Stimulated activated CD8-positive, alpha-beta memory T cell treated with anti-CD3 and anti-CD28 coated beads, Interleukin-15, amount 100 ng/mL, for 1 hour (primary cell): ENCODE data around the gene PRMT3.
"Not testable (repeated sequence)": the region's sequence is repeated elsewhere in the genome, so short reads cannot be mapped to it uniquely, and the experiment has no call there.

Experiments used
- DNase-seq: peaks from one replicate; pipeline ENCODE4 v3.0.0-alpha.2; 2020; ENCODE audit warnings: low read depth

PRMT3 gene

GRCh38 chr11:20387261-20388095 is at the start of gene PRMT3:
Gene PRMT3, plus strand, starts transcription at chr11:20387716. Its CDS starts 31 bp downstream, at chr11:20387747.
- DNase-seq = peak; percentile 95

DNA sequence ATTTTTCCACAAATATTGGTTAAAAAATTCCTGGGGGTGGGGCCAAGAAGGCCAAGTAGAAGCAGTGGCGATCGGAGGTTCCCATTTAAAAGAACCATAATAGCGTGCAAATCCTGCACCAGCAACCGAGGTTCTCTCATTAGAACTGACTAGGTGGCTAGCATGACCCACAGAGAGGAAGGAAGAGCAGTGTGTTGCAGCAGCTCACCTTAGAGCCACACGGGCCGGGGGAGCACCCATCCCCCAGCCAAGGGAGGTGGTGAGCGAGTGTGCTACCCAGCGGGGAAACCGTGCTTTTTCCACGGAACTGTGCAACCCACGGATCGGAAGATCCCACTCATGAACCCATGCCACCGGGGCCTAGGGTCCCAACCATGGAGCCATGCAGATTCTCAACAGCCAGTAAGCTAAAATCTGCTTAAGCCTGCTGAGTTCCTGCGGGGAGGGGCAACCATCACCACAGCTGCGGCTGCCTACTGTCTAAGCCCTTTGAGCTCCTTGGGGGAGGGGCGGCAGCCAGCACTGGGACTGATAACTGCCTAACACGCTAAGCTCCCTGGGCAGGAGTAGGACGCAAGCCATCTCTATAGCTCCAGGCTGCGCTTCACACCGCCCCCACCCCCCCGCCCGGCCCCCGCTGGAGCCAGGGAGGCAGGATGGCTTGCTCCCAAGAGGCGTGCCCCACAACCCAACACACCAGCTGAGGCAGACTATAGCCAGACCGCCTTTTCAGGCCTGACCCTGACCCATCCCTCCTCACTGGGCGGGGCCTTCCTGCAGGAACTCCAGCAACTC is 45.0 kb upstream of the PRMT3 start:
- DNase-seq = no peak

DNA sequence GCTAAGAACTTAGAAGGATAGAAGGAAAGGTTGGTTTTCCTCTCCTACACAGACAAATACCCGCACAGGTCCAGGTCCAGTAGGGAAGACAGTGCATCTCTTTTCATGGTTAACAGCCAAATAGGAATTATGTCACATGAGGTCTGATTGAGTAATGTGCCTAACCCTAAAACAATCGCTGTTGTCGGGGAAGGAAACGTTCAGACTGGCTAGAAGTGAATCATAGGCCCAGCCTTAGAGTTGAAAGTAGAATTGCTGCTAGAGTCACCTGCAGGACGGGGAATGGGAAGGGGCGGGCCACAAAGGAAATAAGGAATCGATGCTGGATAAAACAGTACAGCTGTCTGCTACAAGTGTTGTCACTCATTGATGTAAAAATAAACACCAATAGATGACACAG is 36.4 kb upstream of the PRMT3 start:
- no peak for DNase-seq

GRCh38 chr11:20351751-20352262 is 35.7 kb upstream of the PRMT3 start:
- DNase-seq = no peak

DNA sequence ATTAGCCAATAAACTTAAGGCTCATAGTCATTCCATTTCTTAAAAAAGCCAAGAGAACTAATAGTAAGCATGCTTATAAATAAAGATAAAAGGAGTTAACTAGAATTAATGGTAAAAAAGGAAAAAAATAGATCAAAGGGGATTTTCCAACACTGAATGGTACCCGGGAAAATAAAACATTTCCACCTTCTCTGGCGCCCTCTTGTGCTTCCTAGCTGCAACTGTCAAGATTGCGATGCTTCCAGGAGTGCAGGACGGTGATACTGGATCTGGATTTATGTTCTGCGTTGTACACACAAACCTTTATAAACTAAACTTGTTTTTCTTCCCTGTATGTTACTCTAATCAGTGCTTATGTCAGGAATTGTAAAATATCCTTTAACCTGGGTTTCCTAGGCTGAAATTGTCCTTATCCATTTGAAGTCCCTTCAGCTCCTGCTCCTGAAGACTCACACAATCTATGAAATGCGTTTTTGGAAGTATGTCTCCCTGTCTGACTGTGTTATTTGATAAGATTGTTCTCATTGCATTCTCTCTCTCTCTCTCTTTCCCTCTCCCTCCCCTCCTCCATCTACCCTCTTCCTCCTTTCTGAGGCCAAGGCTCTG is 33.6 kb upstream of the PRMT3 start:
- DNase-seq = no peak

DNA sequence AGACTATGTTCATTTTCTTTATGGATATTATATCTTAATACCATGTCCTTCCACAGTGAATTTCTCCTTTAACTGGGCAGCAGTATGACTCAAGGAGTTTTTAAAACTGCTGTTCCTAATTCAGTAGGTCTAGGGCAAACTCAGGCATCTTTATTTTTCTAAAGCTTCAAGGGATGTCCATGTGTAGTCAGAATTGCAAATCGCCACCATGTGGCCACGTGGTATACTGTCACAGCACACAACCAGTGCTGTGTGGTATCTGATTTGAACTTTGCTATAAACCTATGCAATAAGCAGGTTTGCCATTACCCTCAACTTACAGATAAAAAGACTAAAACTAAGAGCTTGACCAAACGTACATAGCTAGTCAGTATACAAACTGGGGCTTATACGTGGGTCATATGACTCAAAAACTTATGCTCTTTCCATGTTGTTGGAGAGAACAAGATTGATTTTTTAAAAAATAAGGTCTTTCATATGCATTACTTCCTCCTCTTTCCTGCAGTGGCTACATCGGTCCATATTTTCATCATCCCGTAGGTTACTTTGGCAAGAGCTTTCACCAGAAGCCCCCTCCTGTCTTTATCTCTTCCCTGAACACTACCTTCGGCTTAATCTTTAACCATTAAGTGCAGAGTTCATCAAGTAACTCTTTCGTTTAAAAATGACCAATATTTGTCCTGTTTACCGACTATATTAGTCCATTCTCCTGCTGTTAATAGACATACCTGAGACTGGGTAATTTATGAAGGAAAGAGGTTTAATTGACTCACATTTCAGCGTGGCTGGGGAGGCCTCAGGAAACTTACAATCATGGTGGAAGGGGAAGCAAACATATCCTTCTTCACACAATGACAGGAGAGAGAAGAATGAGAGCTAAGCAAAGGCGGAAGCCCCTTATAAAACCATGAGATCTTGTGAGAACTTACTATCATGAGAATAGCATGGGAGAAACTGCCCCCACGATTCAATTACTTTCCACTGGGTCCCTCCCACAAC is 32.0 kb upstream of the PRMT3 start:
- DNase-seq = no peak

DNA sequence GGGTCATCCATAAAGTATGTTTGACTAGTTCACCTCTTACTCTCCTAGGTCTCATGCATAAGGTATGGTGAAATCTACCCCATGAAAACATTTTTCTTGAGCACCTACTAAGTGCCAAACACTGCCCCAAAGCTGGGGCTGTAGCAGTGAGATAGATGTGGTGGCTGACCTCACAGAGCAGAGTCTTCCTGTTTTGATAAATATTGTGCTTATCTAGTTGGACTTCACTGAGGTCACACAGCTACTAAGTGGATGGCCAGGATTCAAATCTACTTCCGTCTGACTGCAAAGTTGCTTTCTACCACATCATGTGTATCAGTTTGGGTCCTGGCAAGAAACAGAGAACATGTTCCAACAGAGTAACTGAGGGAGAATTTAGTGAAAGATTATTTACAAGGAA is 30.4 kb upstream of the PRMT3 start:
- no peak for DNase-seq

GRCh38 chr11:20360650-20361049 is 26.9 kb upstream of the PRMT3 start:
- no peak for DNase-seq

DNA sequence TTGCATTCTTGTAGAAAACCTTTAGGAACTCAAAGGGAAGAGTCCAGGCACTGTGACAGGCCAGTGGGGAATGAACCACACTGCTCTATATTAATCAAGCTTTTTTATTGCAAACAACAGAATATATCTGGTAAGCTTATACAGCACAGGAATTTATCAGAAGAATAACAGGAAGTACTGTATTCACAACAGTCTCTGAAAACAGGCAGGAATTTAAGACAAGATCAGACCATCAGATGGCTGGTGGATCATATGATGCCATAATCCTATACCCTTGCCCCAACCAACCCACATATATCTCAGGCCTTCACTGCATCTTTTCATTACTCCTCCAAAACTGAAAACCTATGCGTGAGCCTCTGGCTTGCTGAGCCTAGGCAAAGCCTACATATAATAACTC is 25.0 kb upstream of the PRMT3 start:
- no peak for DNase-seq

DNA sequence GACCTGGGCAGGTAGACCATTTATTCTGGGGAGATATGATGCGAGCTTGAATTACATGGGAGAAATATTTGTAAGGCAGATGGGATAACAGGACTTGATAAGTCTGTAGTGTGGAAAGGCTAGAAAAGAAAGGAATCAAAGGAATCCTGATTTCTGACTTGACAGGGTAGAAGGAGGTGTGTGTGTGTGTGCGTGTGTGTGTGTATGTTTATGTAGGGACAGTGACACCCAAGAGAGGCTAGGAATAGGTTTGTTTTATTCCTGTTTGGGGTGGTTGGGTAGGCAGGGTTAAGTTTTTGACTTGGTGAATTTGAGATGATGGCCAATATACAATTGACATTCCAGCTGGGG is 24.4 kb upstream of the PRMT3 start:
- DNase-seq = no peak

- peak; percentile 41 for DNase-seq
Observed at GRCh38 chr11:20363500-20364340, 23.8 kb upstream of the PRMT3 start, which contains the start of gene HTATIP2. Gene HTATIP2, plus strand, starts transcription at chr11:20363714. Its CDS starts 524 bp downstream, at chr11:20364238.

DNA sequence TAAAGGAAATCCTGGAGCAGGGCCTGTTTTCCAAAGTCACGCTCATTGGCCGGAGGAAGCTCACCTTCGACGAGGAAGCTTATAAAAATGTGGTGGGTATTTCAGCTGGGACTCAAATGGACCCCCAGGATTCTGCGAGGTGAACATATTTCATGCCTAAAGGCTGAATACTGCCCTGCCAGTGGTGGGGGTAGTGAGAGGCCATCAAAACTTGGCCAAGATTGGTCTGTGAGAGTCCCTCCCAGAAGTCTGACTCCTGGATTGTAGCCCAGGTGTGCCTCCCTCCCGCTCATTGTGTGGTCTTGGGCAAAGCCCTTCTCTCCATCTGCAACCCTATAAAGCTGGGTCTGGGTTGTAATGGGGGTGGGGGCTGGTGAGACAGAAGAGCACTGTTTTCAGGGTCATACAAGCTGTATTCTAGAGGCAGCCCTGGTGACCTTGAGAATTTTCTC is 23.1 kb upstream of the PRMT3 start:
- DNase-seq = no peak

- DNase-seq = not testable (repeated sequence)
Observed at GRCh38 chr11:20365465-20365864, 22.1 kb upstream of the PRMT3 start.

- DNase-seq = peak; percentile 32
Observed at GRCh38 chr11:20367313-20367948, 20.1 kb upstream of the PRMT3 start.

DNA sequence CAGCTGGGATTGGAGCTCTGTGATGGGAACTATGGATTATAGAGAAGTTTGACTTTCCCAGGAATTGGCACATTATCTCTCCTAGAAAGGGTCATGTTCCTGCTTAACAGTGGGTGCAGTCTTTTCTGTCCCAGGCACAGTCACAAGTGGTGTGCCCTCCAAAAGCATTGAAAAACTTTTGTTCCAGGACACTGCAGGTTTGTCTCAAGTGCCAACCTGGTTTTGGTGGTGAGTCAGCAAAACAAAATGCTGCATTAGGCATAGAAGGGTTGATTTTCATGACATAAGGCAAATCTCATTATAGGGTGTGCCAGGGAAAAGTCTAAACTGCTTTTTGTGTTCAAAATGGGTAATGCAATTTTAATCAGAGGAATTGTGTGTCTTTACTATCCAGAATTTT is 19.1 kb upstream of the PRMT3 start:
- no peak for DNase-seq

GRCh38 chr11:20369826-20370225 is 17.7 kb upstream of the PRMT3 start:
- no peak for DNase-seq

DNA sequence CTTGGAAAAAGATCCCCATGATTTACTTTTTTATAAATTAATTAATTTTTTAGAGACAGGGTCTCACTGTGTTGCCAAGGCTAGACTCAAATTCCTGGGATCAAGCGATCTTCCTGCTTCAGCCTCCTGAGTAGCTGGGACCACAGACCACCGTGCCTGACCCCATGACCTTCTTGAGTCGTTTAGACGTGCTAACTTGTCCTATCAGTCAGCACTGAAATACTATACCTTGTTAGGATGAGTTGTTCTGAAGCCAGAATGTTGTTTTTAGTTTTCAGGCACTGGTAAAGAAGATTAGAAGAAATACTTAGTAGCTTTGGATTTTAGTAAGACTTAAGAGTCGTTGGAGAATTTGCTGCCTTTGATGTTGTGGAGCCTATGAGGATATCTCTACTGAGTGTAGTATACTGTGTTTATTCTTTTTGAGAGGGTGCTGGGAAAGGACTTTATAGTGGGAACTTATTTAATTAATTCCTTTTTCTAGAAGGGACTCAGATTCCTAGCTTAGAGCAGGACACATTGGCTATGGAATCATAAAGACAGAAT is 15.4 kb upstream of the PRMT3 start:
- no peak for DNase-seq

DNA sequence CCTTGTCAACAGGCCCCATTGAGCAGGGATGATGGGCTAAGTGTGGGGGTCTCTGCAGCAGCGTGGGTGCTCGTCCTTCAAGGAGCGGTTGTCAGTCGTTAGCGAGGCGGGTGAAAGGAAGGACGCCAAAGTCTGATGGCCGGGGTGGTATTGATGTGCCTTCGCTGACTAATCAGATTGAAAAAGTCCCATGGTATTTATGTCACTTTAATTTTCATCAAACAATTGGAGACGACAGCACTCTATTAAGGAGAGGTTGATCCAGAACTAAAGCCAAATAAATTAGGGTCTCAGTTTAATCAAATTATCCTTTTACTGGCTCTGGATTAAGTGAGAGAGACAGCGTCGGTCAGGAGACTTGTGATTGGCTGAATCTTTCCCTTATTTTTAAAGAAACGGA is 14.4 kb upstream of the PRMT3 start:
- no peak for DNase-seq

DNA sequence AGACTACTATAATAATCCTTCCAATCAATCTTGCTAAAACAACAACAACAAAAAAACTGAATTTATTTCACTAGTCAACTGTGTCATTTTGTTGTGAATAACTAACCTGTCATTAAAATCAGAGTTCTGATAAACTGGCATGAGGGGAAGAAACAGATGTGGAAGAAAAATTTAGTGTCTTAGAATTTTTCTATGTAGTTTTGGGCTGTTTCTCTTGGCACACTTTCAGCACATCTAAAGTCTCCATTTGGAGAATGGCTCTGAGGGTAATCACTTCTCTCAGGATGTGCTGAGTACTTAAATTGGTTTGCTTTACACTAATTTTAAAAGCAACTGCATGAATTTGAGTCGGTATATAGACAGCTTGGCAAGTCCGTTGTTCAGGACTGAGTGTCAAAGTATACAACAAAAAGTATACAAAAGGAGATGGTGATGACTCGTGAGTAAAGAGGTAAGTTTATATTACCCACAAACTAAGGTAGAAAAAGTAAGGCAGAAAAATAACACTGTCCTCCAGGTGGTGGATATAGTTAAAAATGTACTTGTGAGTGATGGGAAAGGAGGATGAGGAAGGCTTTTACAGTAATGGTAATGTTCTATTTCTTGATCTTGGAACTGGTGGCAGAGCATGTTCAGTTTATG is 13.8 kb upstream of the PRMT3 start:
- DNase-seq = no peak
